ENCODE results near the gene DIAPH2. TPM values are rescaled to one million over a fixed set of nuclear protein-coding genes. Genes with fewer than 3 reads are reported as not detected.

The DIAPH2 gene
- total and polyA plus RNA-seq, 2 experiments from 2014 or later, result 7.5 to 8.1 TPM

- no peak overlapping the region for H3K27ac ChIP-seq
- H3K4me2 ChIP-seq (ENCODE audit: unreplicated experiment), result no peak overlapping the region
- 92 to 100% methylated on average over 2 of the region's 2 CpGs for WGBS, 2 experiments (ENCODE audit: low coverage in 1 of 2, low lambda C conversion rate in 2 of 2, missing lambda C conversion rate in 2 of 2)
Measured at GRCh38 chrX:97564496-97564895, 879.9 kb downstream of the DIAPH2 start.

GRCh38 chrX:97587171-97587570 lies 902.5 kb downstream of the DIAPH2 start:
- WGBS, 2 experiments (ENCODE audit: low coverage in 1 of 2, low lambda C conversion rate in 2 of 2, missing lambda C conversion rate in 2 of 2), result 62 to 70% methylated on average over 4 to 5 of the region's 5 CpGs
- H3K79me2 ChIP-seq (ENCODE audit: insufficient read depth), result no peaks in the 10 kb centered on the region

More at GRCh38 chrX:97564496-97564895, 879.9 kb downstream of the DIAPH2 start:
- Histone ChIP-seq H3K4me1 (ENCODE audit: insufficient read depth) (no peaks in the 10 kb centered on the region; the same call in 1 of the 2 replicates), H3K79me2 (ENCODE audit: insufficient read depth) (no peaks in the 10 kb centered on the region), H3K4me3 (no peak overlapping the region), H3K9me3 (ENCODE audit: low read depth) (no peaks in the 10 kb centered on the region), H3K27me3 (replicated peaks; ENCODE audit: insufficient read depth) (no peaks in the 10 kb centered on the region), H3K36me3 (ENCODE audit: low read depth) (no peaks in the 10 kb centered on the region), H4K20me1 (ENCODE audit: insufficient read depth) (no peaks in the 10 kb centered on the region), H2AFZ (peak overlapping the region; percentile 92), H3F3A (ENCODE audit: insufficient read depth) (no peaks in the 10 kb centered on the region), H3K9ac (no peak overlapping the region), H3K9me2 (ENCODE audit: insufficient read depth) (no peaks in the 10 kb centered on the region)
- TF ChIP-seq EZH2 (IDR thresholded peaks at IDR 0.05; ENCODE audit: insufficient read depth, poor library complexity, severe bottlenecking) (no peak), EZH2phosphoT487 (IDR thresholded peaks at IDR 0.05; ENCODE audit: insufficient read depth, low read depth) (no peak)
- in situ Hi-C loops (cut with MboI), result no loop called here
- peak; percentile 1 for DNase-seq

GRCh38 chrX:97594646-97595224 lies 910.1 kb downstream of the DIAPH2 start:
- no peak overlapping the region for H3K9ac ChIP-seq
- H4K20me1 ChIP-seq (ENCODE audit: insufficient read depth), result no peaks in the 10 kb centered on the region
- no peak overlapping the region for H2AFZ ChIP-seq
- no peaks in the 10 kb centered on the region for H3K36me3 ChIP-seq (ENCODE audit: low read depth)
- no peak for TF ChIP-seq EZH2 (IDR thresholded peaks at IDR 0.05; ENCODE audit: insufficient read depth, poor library complexity, severe bottlenecking)
- TF ChIP-seq EZH2phosphoT487 (IDR thresholded peaks at IDR 0.05; ENCODE audit: insufficient read depth, low read depth), result no peak
- no peaks in the 10 kb centered on the region for H3F3A ChIP-seq (ENCODE audit: insufficient read depth)
- no peak overlapping the region for H3K4me2 ChIP-seq (ENCODE audit: unreplicated experiment)
- H3K79me2 ChIP-seq (ENCODE audit: insufficient read depth), result no peaks in the 10 kb centered on the region
- in situ Hi-C loops (cut with MboI), result no loop called here
- no peaks in the 10 kb centered on the region for H3K4me1 ChIP-seq (ENCODE audit: insufficient read depth)
- no peaks in the 10 kb centered on the region for H3K27me3 ChIP-seq (replicated peaks; ENCODE audit: insufficient read depth)
- no peaks in the 10 kb centered on the region for H3K9me2 ChIP-seq (ENCODE audit: insufficient read depth)
- no peak overlapping the region for H3K4me3 ChIP-seq
- no peak for DNase-seq
- no peaks in the 10 kb centered on the region for H3K9me3 ChIP-seq (ENCODE audit: low read depth)
- no peak overlapping the region for H3K27ac ChIP-seq
- 83% methylated on average over 7 of the region's 7 CpGs for WGBS, 2 experiments (ENCODE audit: low coverage in 1 of 2, low lambda C conversion rate in 2 of 2, missing lambda C conversion rate in 2 of 2)

More at GRCh38 chrX:97587171-97587570, 902.5 kb downstream of the DIAPH2 start:
- Histone ChIP-seq H3K9ac (no peak overlapping the region), H3K27ac (no peak overlapping the region), H3K4me2 (ENCODE audit: unreplicated experiment) (no peak overlapping the region), H3K9me3 (ENCODE audit: low read depth) (no peaks in the 10 kb centered on the region), H3K27me3 (replicated peaks; ENCODE audit: insufficient read depth) (no peaks in the 10 kb centered on the region), H3K9me2 (ENCODE audit: insufficient read depth) (no peaks in the 10 kb centered on the region), H3F3A (ENCODE audit: insufficient read depth) (no peaks in the 10 kb centered on the region), H2AFZ (no peak overlapping the region), H3K4me1 (ENCODE audit: insufficient read depth) (no peaks in the 10 kb centered on the region), H3K36me3 (ENCODE audit: low read depth) (no peaks in the 10 kb centered on the region), H4K20me1 (ENCODE audit: insufficient read depth) (no peaks in the 10 kb centered on the region), H3K4me3 (no peak overlapping the region)
- no peak for DNase-seq
- TF ChIP-seq EZH2phosphoT487 (IDR thresholded peaks at IDR 0.05; ENCODE audit: insufficient read depth, low read depth), result no peak
- no peak for TF ChIP-seq EZH2 (IDR thresholded peaks at IDR 0.05; ENCODE audit: insufficient read depth, poor library complexity, severe bottlenecking)
- in situ Hi-C loops (cut with MboI), result no loop called here

- TF ChIP-seq EZH2phosphoT487 (IDR thresholded peaks at IDR 0.05; ENCODE audit: insufficient read depth, low read depth) (no peak), EZH2 (IDR thresholded peaks at IDR 0.05; ENCODE audit: insufficient read depth, poor library complexity, severe bottlenecking) (no peak)
- DNase-seq, result no peak
- H3K4me1 ChIP-seq (ENCODE audit: insufficient read depth), result no peaks in the 10 kb centered on the region
- H3K9ac ChIP-seq, result no peak overlapping the region
- no peaks in the 10 kb centered on the region for H3K79me2 ChIP-seq (ENCODE audit: insufficient read depth)
- H3K9me3 ChIP-seq (ENCODE audit: low read depth), result no peaks in the 10 kb centered on the region
- WGBS, 2 experiments (ENCODE audit: low coverage in 1 of 2, low lambda C conversion rate in 2 of 2, missing lambda C conversion rate in 2 of 2), result 76 to 79% methylated on average over 5 to 6 of the region's 6 CpGs
- H3F3A ChIP-seq (ENCODE audit: insufficient read depth), result no peaks in the 10 kb centered on the region
- H3K27ac ChIP-seq, result no peak overlapping the region
- H4K20me1 ChIP-seq (ENCODE audit: insufficient read depth), result no peaks in the 10 kb centered on the region
- H3K4me2 ChIP-seq (ENCODE audit: unreplicated experiment), result no peak overlapping the region
- no peak overlapping the region for H3K4me3 ChIP-seq
- no peaks in the 10 kb centered on the region for H3K27me3 ChIP-seq (replicated peaks; ENCODE audit: insufficient read depth)
- H2AFZ ChIP-seq, result no peak overlapping the region
- H3K9me2 ChIP-seq (ENCODE audit: insufficient read depth), result no peaks in the 10 kb centered on the region
- no peaks in the 10 kb centered on the region for H3K36me3 ChIP-seq (ENCODE audit: low read depth)
- in situ Hi-C loops (cut with MboI), result no loop called here
Measured at GRCh38 chrX:97597954-97598353, 913.3 kb downstream of the DIAPH2 start.

Measured in GM23248 (cell line).